GM12878 (cell line): Measurements from ENCODE around the gene CCDC136. TPM values are rescaled to one million over a fixed set of nuclear protein-coding genes. Genes with fewer than 3 reads are reported as not detected.

Source experiments
- ATAC-seq: fragments of 200-7000 bp; cut with Tn5 transposase; 3 replicates; pipeline ENCODE4 v1.9.1; 2020; ENCODE audit warnings: mild to moderate bottlenecking, moderate library complexity
- BruUV-seq: library from RNA; stranded (reverse); fragments of 400-500 nt; replicated peaks from 2 replicates; lab custom pipeline; 2021; lab: Mats Ljungman, UMichigan
- CTCF ChIA-PET: fragments of 300-600 bp; sonication (Branson Sonifier 250); formaldehyde crosslinking; extraction: SDS; loops from one replicate; lab custom pipeline; 2021; ENCODE audit warnings: inconsistent platforms; lab: Yijun Ruan, JAX
- POLR2A ChIA-PET: fragments of 350-600 bp; formaldehyde crosslinking; extraction: SDS; loops from one replicate; lab custom pipeline; 2021; ENCODE audit warnings: inconsistent platforms; lab: Charles Lee
- RAD21 ChIA-PET: fragments of 300-600 bp; sonication (Branson Sonifier 250); formaldehyde crosslinking; loops from one replicate; lab custom pipeline; 2023; ENCODE audit warnings: antibody characterized with exemption; ENCODE audit not compliant: unreplicated experiment; lab: Charles Lee
- SMC1A ChIA-PET: fragments of 300-600 bp; sonication (Branson Sonifier 250); formaldehyde crosslinking; loops from one replicate; lab custom pipeline; 2023; ENCODE audit not compliant: unreplicated experiment, uncharacterized antibody; lab: Charles Lee
- DNase-seq: peaks from one replicate; pipeline ENCODE4 v3.0.0-alpha.2; 2011; ENCODE audit warnings: low read depth, low spot score
- FAIRE-seq: peaks from 3 replicates; lab custom pipeline; 2011; peaks lifted over from hg19 to GRCh38; lab: Jason Lieb, UNC
- H2AFZ ChIP-seq: 2 replicates; pipeline ENCODE4 v1.6.0; 2011; ENCODE audit warnings: low read depth, low read length, control low read depth; ENCODE audit not compliant: control insufficient read depth
- H3K27ac ChIP-seq: 2 replicates; pipeline ENCODE4 v1.5.1; 2011; ENCODE audit warnings: control low read depth; ENCODE audit not compliant: control insufficient read depth, insufficient read depth
- H3K27me3 ChIP-seq, 2 experiments: replicated peaks in 1 of 2; 2 replicates each; pipeline versions ENCODE4 v1.6.0 to v1.6.1; 2011; ENCODE audit warnings: low read length in 1 of 2; ENCODE audit not compliant: control insufficient read depth in 2 of 2, insufficient read depth in 2 of 2
- H3K36me3 ChIP-seq, 2 experiments: 2 replicates each; pipeline ENCODE4 v1.5.1; 2011; ENCODE audit warnings: low read length in 1 of 2; ENCODE audit not compliant: control insufficient read depth in 2 of 2, insufficient read depth in 2 of 2
- H3K4me1 ChIP-seq: 2 replicates; pipeline ENCODE4 v1.6.1; 2011; ENCODE audit warnings: mild to moderate bottlenecking, low read length, moderate library complexity, mixed read lengths; ENCODE audit not compliant: control insufficient read depth, insufficient read depth
- H3K4me2 ChIP-seq: 2 replicates; pipeline ENCODE4 v1.6.0; 2011; ENCODE audit warnings: control low read depth; ENCODE audit not compliant: control insufficient read depth, insufficient read depth
- H3K4me3 ChIP-seq: fragments of 200-600 bp; sonication (generic); 2 replicates; pipeline ENCODE4 v1.5.1; 2016
- H3K79me2 ChIP-seq: 2 replicates; pipeline ENCODE4 v1.6.0; 2011; ENCODE audit warnings: low read length; ENCODE audit not compliant: control insufficient read depth, insufficient read depth
- H3K9ac ChIP-seq: 2 replicates; pipeline ENCODE4 v1.8.0; 2011; ENCODE audit warnings: low read length, control low read depth, mixed read lengths; ENCODE audit not compliant: control insufficient read depth, insufficient read depth
- H3K9me3 ChIP-seq: replicated peaks from 3 replicates; pipeline ENCODE4 v1.5.1; 2011; ENCODE audit warnings: mild to moderate bottlenecking, low read length; ENCODE audit not compliant: control insufficient read depth, insufficient read depth
- H4K20me1 ChIP-seq: 2 replicates; pipeline ENCODE4 v1.6.0; 2011; ENCODE audit not compliant: control insufficient read depth, insufficient read depth
- CEBPZ ChIP-seq: fragments of 150-350 bp; IDR thresholded peaks from 2 replicates; pipeline ENCODE4 v1.6.1; 2016; ENCODE audit warnings: low read depth, low read length
- CHD2 ChIP-seq: IDR thresholded peaks from 2 replicates; pipeline ENCODE4 v1.6.1; 2011; ENCODE audit warnings: low read depth, low read length, improper control_type of control experiment, borderline replicate concordance
- EED ChIP-seq: sonication (generic); IDR thresholded peaks from 2 replicates; pipeline ENCODE4 v1.6.1; 2016; ENCODE audit warnings: antibody characterized with exemption, low read depth
- GABPA ChIP-seq: IDR thresholded peaks from 2 replicates; pipeline ENCODE4 v1.6.1; 2014; ENCODE audit warnings: antibody characterized with exemption, low read depth, mild to moderate bottlenecking, inconsistent platforms
- TCF12 ChIP-seq: IDR thresholded peaks from 2 replicates; pipeline ENCODE4 v1.6.1; 2011; ENCODE audit warnings: low read depth, mild to moderate bottlenecking, low read length
- YBX1 ChIP-seq: fragments of 450-650 bp; IDR thresholded peaks from 2 replicates; pipeline ENCODE4 v1.6.1; 2016; ENCODE audit warnings: antibody characterized with exemption
- ZNF24 ChIP-seq: fragments of 450-650 bp; IDR thresholded peaks from 2 replicates; pipeline ENCODE4 v1.6.1; 2017; ENCODE audit warnings: antibody characterized with exemption, mild to moderate bottlenecking
- WGBS: methylation state at CpG from one replicate; pipeline ENCODE4 v1.1.6; 2016; ENCODE audit warnings: low lambda C conversion rate; ENCODE audit not compliant: insufficient replicate concordance, insufficient coverage; ENCODE audit errors: missing lambda C conversion rate; 5-methylcytosine and 5-hydroxymethylcytosine counted together
- in situ Hi-C: fragments of 300-500 bp; cut with MboI; formaldehyde crosslinking; loops from 9 replicates; pipeline ENCODE4 v1.14.3; 2018; ENCODE audit warnings: mixed read lengths
- intact Hi-C: fragments of 100-400 bp; cut with micrococcal nuclease; formaldehyde crosslinking; loops from one replicate; pipeline ENCODE4 v1.14.2; 2022; ENCODE audit not compliant: unreplicated experiment
- polyA plus RNA-seq, 11 experiments: library from polyadenylated mRNA; depleted of rRNA in 4 of 11; unstranded in 6 of 11; stranded (reverse) in 5 of 11; fragments of >200 nt; fragmentation: Nextera tagmentation in 4 of 11; fragmentation: Illumina TruSeq in 1 of 11; extraction: Ambion mirVana in 4 of 11; extraction: Trizol in 1 of 11; gene quantifications; 1 replicate in 1 of 11; 2 replicates in 10 of 11; pipeline versions ENCODE4 v1.2.1 to v1.2.3, GENCODE V29; 2011 to 2016; ENCODE audit warnings: inconsistent platforms in 2 of 11, missing spikeins in 2 of 11, low read depth in 1 of 11
- total RNA-seq, 4 experiments: library from RNA; depleted of rRNA in 3 of 4; stranded (reverse); fragments of >200 nt in 3 of 4; fragmentation: Illumina TruSeq in 1 of 4; extraction: Trizol in 1 of 4; gene quantifications; 2 replicates each; pipeline versions ENCODE4 v1.2.1 to v1.2.3, GENCODE V29; 2013 to 2021

The CCDC136 gene
- total and polyA plus RNA-seq, 10 of the 15 experiments (the other 5 are each of a cell fraction or from before 2014, with no cell fraction given): 0.32 to 4.8 (median 1.5) TPM

- H3K27me3 ChIP-seq: peaks cover 0 to 3% of the 10 kb centered on the region in 2 experiments; a peak in 2 of 4 replicates
- DNase-seq: no peak
- no peaks in the 10 kb centered on the region for H3K4me1 ChIP-seq
- no peak overlapping the region for H3K4me3 ChIP-seq
- BruUV-seq: no TSS peak
- no peak for FAIRE-seq
- intact Hi-C loops (no loop called here), in situ Hi-C loops (no loop called here)
- ChIA-PET RAD21 (no interaction called here), CTCF (interaction anchor here (1.0 kb wide), 1 partner anchor 483 kb away, joined by 3 read pairs; no protein-coding TSS in a partner anchor), POLR2A (no interaction called here), SMC1A (interaction anchor here (0.6 kb wide), 1 partner anchor 390 kb away, joined by 5 read pairs; no protein-coding TSS in a partner anchor)
- no peaks in the 10 kb centered on the region for H3K9me3 ChIP-seq
- H3K36me3 ChIP-seq: no peaks in the 10 kb centered on the region
- TF ChIP-seq CHD2 (no peak), EED (no peak), GABPA (no peak), YBX1 (no peak), TCF12 (no peak), CEBPZ (no peak), ZNF24 (no peak)
- no peak overlapping the region for H3K4me2 ChIP-seq
- no peaks in the 10 kb centered on the region for H4K20me1 ChIP-seq
- 62% methylated on average over 6 of the region's 6 CpGs for WGBS
- H2AFZ ChIP-seq: no peak overlapping the region
- no peaks in the 10 kb centered on the region for H3K79me2 ChIP-seq
- ATAC-seq: no peak
- H3K9ac ChIP-seq: no peak overlapping the region
- no peak overlapping the region for H3K27ac ChIP-seq
Observed at GRCh38 chr7:128814499-128814898, 22.7 kb downstream of the CCDC136 start.
